Stimulated activated CD4-positive, alpha-beta T cell treated with anti-CD3 and anti-CD28 coated beads, Interleukin-15, amount 100 ng/mL, for 48 hours (primary cell): ENCODE results near the gene OTOG.

Source experiments
- DNase-seq, 2 donors: peaks; one replicate each; pipeline ENCODE4 v3.0.0-alpha.2; 2020; ENCODE audit warnings: low read depth in 2 of 2

Gene OTOG

GRCh38 chr11:17541330-17541885, 5.7 kb upstream of the OTOG start:
- no peak for DNase-seq

GRCh38 chr11:17542249-17542648, 4.8 kb upstream of the OTOG start:
- DNase-seq, result no peak

GRCh38 chr11:17543041-17543440, 4.0 kb upstream of the OTOG start:
- DNase-seq, result no peak

- no peak for DNase-seq
These were observed 3.4 kb upstream of the OTOG start for GRCh38 chr11:17543574-17544180.

- peak in 1 of 2 donors; percentile 27 for DNase-seq
These were observed 2.9 kb upstream of the OTOG start, which contains the start of gene USH1C for GRCh38 chr11:17544181-17544622. TSS of gene USH1C (minus strand) at chr11:17544416. CDS start at chr11:17544307, 109 bp downstream.

- no peak for DNase-seq
These were observed 819 bp upstream of the OTOG start for GRCh38 chr11:17546240-17546639.

GRCh38 chr11:17547932-17548331, 873 bp downstream of the OTOG start:
- DNase-seq, result no peak

- no peak for DNase-seq
These were observed 1.4 kb downstream of the OTOG start for GRCh38 chr11:17548444-17548843.

GRCh38 chr11:17550450-17551346, 3.6 kb downstream of the OTOG start:
- DNase-seq, result no peak

- DNase-seq, result no peak
These were observed 4.4 kb downstream of the OTOG start for GRCh38 chr11:17551347-17552040.

GRCh38 chr11:17552041-17552355, 4.9 kb downstream of the OTOG start:
- no peak for DNase-seq

- DNase-seq, result no peak
These were observed 5.6 kb downstream of the OTOG start for GRCh38 chr11:17552392-17553248.

- no peak for DNase-seq
These were observed 6.1 kb downstream of the OTOG start for GRCh38 chr11:17553249-17553546.

- no peak for DNase-seq
These were observed 7.4 kb downstream of the OTOG start for GRCh38 chr11:17554487-17554886.

GRCh38 chr11:17556999-17557398, 9.9 kb downstream of the OTOG start:
- DNase-seq, result no peak

- no peak for DNase-seq
These were observed 11.1 kb downstream of the OTOG start for GRCh38 chr11:17558025-17558780.

- no peak for DNase-seq
These were observed 11.9 kb downstream of the OTOG start for GRCh38 chr11:17558916-17559315.

GRCh38 chr11:17559341-17560087, 12.5 kb downstream of the OTOG start:
- DNase-seq, result no peak

- DNase-seq, result no peak
These were observed 13.4 kb downstream of the OTOG start for GRCh38 chr11:17560281-17561110.
